Testis (tissue), 2 donors: Measurements from ENCODE around the gene GMNN.

Experiments
- CTCF ChIP-seq, 3 experiments: fragments of 450-650 bp in 2 of 3; fragments of 200-600 bp in 1 of 3; sonication (generic) in 1 of 3; IDR thresholded peaks; one replicate each; pipeline ENCODE4 v1.5.1; 2016 to 2019; ENCODE audit warnings: antibody characterized with exemption in 3 of 3, mild to moderate bottlenecking in 2 of 3, moderate library complexity in 1 of 3
- POLR2A ChIP-seq: fragments of 450-650 bp; IDR thresholded peaks from one replicate; pipeline ENCODE4 v1.6.1; 2017; ENCODE audit warnings: antibody characterized with exemption, mild to moderate bottlenecking, moderate library complexity

- TF ChIP-seq POLR2A, result no peak
- TF ChIP-seq CTCF (IDR thresholded peaks at IDR 0.05), result no peak
Observed at GRCh38 chr6:24824142-24824938, 49.6 kb downstream of the GMNN start.
